Panc1 (cell line): ENCODE measurements around the gene TUBA3C. TPM values are rescaled to one million over a fixed set of nuclear protein-coding genes. Genes with fewer than 3 reads are reported as not detected.

Experiments used
- ATAC-seq: fragments of 200-7000 bp; cut with Tn5 transposase; 2 replicates; pipeline ENCODE4 v1.9.1; 2020; ENCODE audit warnings: mild to moderate bottlenecking, moderate library complexity
- BruUV-seq: library from RNA; stranded (reverse); fragments of 400-500 nt; replicated peaks from 2 replicates; lab custom pipeline; 2021; lab: Mats Ljungman, UMichigan
- CTCF ChIA-PET: fragments of 300-600 bp; sonication (Branson Sonifier 250); formaldehyde crosslinking; loops from one replicate; lab custom pipeline; 2022; ENCODE audit warnings: antibody characterized with exemption; lab: Charles Lee
- POLR2A ChIA-PET: fragments of 300-600 bp; sonication (Branson Sonifier 250); formaldehyde crosslinking; loops from one replicate; lab custom pipeline; 2022; ENCODE audit warnings: antibody characterized with exemption; lab: Charles Lee
- DNase-seq: peaks from one replicate; pipeline ENCODE4 v3.0.0-alpha.2; 2010; ENCODE audit warnings: low read depth, low spot score
- H3K27ac ChIP-seq: 2 replicates; pipeline ENCODE4 v1.5.1; 2011; ENCODE audit warnings: mild to moderate bottlenecking, low read length, inconsistent platforms
- H3K27me3 ChIP-seq: fragments of 200-500 bp; sonication (Bioruptor generic); 2 replicates; pipeline ENCODE4 v1.6.0; 2014; ENCODE audit warnings: low read length, inconsistent platforms; ENCODE audit not compliant: control insufficient read depth, insufficient read depth
- H3K36me3 ChIP-seq: fragments of 200-500 bp; sonication (Bioruptor generic); 2 replicates; pipeline ENCODE4 v1.5.1; 2014; ENCODE audit warnings: inconsistent platforms, mild to moderate bottlenecking, low read length, moderate library complexity; ENCODE audit not compliant: control insufficient read depth, insufficient read depth
- H3K4me1 ChIP-seq: 2 replicates; pipeline ENCODE4 v1.5.1; 2011; ENCODE audit warnings: inconsistent platforms, mild to moderate bottlenecking, low read length, moderate library complexity; ENCODE audit not compliant: control insufficient read depth, insufficient read depth
- H3K4me3 ChIP-seq, 2 experiments: 2 replicates each; pipeline ENCODE4 v1.5.1; 2011 to 2012; ENCODE audit warnings: low read depth in 2 of 2, low read length in 2 of 2, mild to moderate bottlenecking in 2 of 2, inconsistent platforms in 1 of 2, moderate library complexity in 1 of 2
- H3K9me3 ChIP-seq: fragments of 200-500 bp; sonication (Bioruptor generic); 2 replicates; pipeline ENCODE4 v1.5.1; 2014; ENCODE audit warnings: low read depth, mild to moderate bottlenecking, inconsistent platforms, low read length, moderate library complexity; ENCODE audit not compliant: control insufficient read depth, insufficient read depth
- CTCF ChIP-seq: fragments of 450-650 bp; IDR thresholded peaks from 2 replicates; pipeline ENCODE4 v1.5.1; 2017; ENCODE audit warnings: mild to moderate bottlenecking
- POLR2AphosphoS5 ChIP-seq: IDR thresholded peaks from 2 replicates; pipeline ENCODE4 v1.6.1; 2012; ENCODE audit warnings: mild to moderate bottlenecking, low read depth, low read length, moderate library complexity
- REST ChIP-seq, 2 experiments: IDR thresholded peaks; 2 replicates each; pipeline ENCODE4 v1.6.1; 2011 to 2012; ENCODE audit warnings: low read depth in 2 of 2, control low read depth in 1 of 2, low read length in 1 of 2, mild to moderate bottlenecking in 1 of 2, moderate library complexity in 1 of 2; ENCODE audit not compliant: insufficient read depth in 1 of 2
- SIN3A ChIP-seq: IDR thresholded peaks from 2 replicates; pipeline ENCODE4 v1.6.1; 2012; ENCODE audit warnings: low read depth, mild to moderate bottlenecking, low read length, moderate library complexity, borderline replicate concordance; ENCODE audit not compliant: insufficient read depth
- TCF7L2 ChIP-seq: IDR thresholded peaks from 2 replicates; pipeline ENCODE4 v1.6.1; 2011; ENCODE audit warnings: mild to moderate bottlenecking, low read depth, low read length, inconsistent platforms
- in situ Hi-C: cut with HindIII; loops from 2 replicates; pipeline ENCODE4 v1.10.0; 2016; ENCODE audit warnings: low sequenced_read_pairs, low pct_unique_long_range_greater_than_20kb
- intact Hi-C: fragments of 100-400 bp; cut with micrococcal nuclease; formaldehyde crosslinking; loops from one replicate; pipeline ENCODE4 v1.10.0; 2022; ENCODE audit not compliant: unreplicated experiment
- total RNA-seq: library from RNA; stranded (reverse); gene quantifications from one replicate; pipeline ENCODE4 v1.2.1, GENCODE V29; 2021; ENCODE audit not compliant: unreplicated experiment

TUBA3C gene
- total RNA-seq, 1 experiment from 2014 or later: not detected

- Histone ChIP-seq H3K4me3 (no peak overlapping the region), H3K27ac (no peak overlapping the region), H3K4me1 (no peaks in the 10 kb centered on the region), H3K27me3 (no peaks in the 10 kb centered on the region), H3K36me3 (no peaks in the 10 kb centered on the region), H3K9me3 (no peaks in the 10 kb centered on the region)
- intact Hi-C loops: no loop called here
- DNase-seq (no peak), ATAC-seq (no peak)
- no TSS peak for BruUV-seq
- TF ChIP-seq REST (IDR thresholded peaks at IDR 0.05; ENCODE audit: insufficient read depth in 1 of 2, low read depth in 2 of 2, low read length in 1 of 2) (no peak), CTCF (no peak), POLR2AphosphoS5 (no peak)
- ChIA-PET POLR2A (no interaction called here), CTCF (no interaction called here)
- in situ Hi-C loops: no loop called here
Observed at GRCh38 chr13:19150226-19150625, 31.4 kb downstream of the TUBA3C start.

DNA sequence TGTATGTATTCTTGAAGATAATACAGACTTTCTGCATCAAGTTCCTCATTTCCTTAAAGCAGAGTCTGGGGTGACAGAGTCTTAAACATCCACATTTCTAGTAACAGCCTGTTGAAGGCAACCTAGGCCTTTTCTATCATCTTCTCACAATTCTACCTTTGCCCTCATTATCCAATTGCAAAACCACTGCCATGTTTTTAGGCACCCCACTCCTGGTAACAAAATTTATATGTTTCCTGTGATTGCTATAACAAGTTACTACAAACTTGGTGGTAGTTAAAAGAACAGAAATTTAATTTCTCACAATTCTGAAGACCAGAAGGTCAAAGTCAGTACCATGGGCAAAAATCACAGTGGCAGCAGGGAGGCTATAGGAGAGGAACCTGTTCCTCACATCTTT lies 33.1 kb downstream of the TUBA3C start:
- no TSS peak for BruUV-seq
- TF ChIP-seq REST (IDR thresholded peaks at IDR 0.05; ENCODE audit: insufficient read depth in 1 of 2, low read depth in 2 of 2, low read length in 1 of 2) (no peak), SIN3A (no peak), TCF7L2 (no peak), CTCF (no peak), POLR2AphosphoS5 (no peak)
- Histone ChIP-seq H3K36me3 (no peaks in the 10 kb centered on the region), H3K4me3 (no peak overlapping the region), H3K9me3 (no peaks in the 10 kb centered on the region), H3K27ac (no peak overlapping the region), H3K4me1 (no peaks in the 10 kb centered on the region), H3K27me3 (no peaks in the 10 kb centered on the region)
- no peak for DNase-seq
- ChIA-PET POLR2A (no interaction called here), CTCF (no interaction called here)
- intact Hi-C loops: no loop called here
- ATAC-seq: no peak
- in situ Hi-C loops: no loop called here
